Measurements from ENCODE around the gene RUNDC3A.

The RUNDC3A gene

DNA sequence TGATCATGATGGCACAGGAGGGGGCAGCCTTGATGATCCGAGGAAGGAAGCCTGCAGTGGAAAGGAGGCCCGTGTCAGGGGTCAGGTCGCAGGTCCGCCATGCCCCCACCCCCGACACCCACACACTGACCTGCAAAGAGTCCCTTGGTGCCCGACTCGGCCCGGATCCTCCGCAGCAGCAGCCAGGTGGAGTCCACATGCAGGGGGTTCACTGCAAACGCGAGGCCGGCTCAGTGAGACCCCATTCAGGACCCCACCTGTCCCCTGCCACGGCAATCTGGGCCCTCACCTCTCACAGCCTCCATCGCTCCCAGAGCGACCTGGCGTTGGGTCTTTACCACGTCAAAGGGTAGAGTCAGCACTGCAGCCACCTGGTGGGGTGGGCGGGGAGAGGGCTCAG lies 11.7 kb downstream of the RUNDC3A start:
- no peak overlapping the region for H3K27ac ChIP-seq
- H3K4me1 ChIP-seq: peaks cover 11% of the 10 kb centered on the region
- H3K27me3 ChIP-seq (ENCODE audit: control insufficient read depth, insufficient read depth, low read length): no peaks in the 10 kb centered on the region
- TF ChIP-seq, protein P1, sequence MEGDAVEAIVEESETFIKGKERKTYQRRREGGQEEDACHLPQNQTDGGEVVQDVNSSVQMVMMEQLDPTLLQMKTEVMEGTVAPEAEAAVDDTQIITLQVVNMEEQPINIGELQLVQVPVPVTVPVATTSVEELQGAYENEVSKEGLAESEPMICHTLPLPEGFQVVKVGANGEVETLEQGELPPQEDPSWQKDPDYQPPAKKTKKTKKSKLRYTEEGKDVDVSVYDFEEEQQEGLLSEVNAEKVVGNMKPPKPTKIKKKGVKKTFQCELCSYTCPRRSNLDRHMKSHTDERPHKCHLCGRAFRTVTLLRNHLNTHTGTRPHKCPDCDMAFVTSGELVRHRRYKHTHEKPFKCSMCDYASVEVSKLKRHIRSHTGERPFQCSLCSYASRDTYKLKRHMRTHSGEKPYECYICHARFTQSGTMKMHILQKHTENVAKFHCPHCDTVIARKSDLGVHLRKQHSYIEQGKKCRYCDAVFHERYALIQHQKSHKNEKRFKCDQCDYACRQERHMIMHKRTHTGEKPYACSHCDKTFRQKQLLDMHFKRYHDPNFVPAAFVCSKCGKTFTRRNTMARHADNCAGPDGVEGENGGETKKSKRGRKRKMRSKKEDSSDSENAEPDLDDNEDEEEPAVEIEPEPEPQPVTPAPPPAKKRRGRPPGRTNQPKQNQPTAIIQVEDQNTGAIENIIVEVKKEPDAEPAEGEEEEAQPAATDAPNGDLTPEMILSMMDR (IDR thresholded peaks at IDR 0.05): no peak
- peaks cover 9% of the 10 kb centered on the region for H3K79me2 ChIP-seq
- H3K36me3 ChIP-seq (ENCODE audit: control insufficient read depth, insufficient read depth, low read length): no peaks in the 10 kb centered on the region
- no peak overlapping the region for H3K4me2 ChIP-seq (ENCODE audit: low read length)
- H3K4me3 ChIP-seq (ENCODE audit: low read depth, low read length): no peak overlapping the region
- no peak overlapping the region for H2AFZ ChIP-seq
- no peak overlapping the region for H3K9ac ChIP-seq
- no peaks in the 10 kb centered on the region for H3K9me3 ChIP-seq (ENCODE audit: control insufficient read depth, low read length)

DNA sequence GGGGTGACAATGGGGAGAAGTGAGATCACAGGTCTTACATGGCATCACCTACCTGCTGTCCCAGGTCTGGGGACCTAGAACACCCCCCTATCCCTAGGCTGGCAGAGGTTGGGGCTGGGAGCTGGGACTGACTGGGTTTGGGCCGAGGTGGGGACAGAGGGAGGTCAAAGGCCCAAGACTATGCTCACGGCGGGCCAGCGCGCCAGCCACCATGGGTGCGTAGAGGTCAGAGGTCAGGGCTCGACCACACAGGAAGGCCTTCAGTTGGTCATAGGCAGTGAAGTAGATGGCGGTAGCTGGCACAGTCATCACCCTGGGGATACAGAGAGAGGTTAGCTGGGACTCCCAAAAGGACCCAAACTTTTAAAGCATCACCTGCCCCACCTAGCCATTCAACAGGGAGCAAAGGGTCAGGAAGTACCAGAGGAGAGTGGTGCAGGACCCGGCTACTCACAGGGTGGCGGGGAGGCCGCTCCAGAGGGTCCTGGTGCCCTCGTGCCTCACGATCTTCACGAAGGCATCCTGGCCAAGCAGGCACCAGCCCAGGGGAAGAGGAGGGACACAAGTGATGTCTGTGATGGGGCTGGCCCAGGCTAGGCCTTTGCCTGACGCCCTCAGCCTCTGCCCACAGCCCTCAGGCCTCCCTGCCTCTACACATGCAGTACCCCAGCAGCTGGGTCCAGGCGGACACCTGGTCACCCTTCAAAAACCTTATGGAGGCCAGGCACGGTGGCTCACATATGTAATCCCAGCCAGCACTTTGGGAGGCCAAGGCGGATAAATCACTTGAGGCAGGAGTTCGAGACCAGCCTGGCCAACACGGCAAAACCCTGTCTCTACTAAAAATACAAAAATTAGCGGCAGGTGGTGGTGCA lies 13.1 kb downstream of the RUNDC3A start:
- peaks cover 9% of the 10 kb centered on the region for H3K79me2 ChIP-seq
- TF ChIP-seq, protein P1 (IDR thresholded peaks at IDR 0.05): no peak
- no peaks in the 10 kb centered on the region for H3K36me3 ChIP-seq (ENCODE audit: control insufficient read depth, insufficient read depth, low read length)
- H3K4me3 ChIP-seq (ENCODE audit: low read depth, low read length): no peak overlapping the region
- H3K9ac ChIP-seq: no peak overlapping the region
- no peak overlapping the region for H3K4me2 ChIP-seq (ENCODE audit: low read length)
- H3K9me3 ChIP-seq (ENCODE audit: control insufficient read depth, low read length): no peaks in the 10 kb centered on the region
- no peaks in the 10 kb centered on the region for H3K27me3 ChIP-seq (ENCODE audit: control insufficient read depth, insufficient read depth, low read length)
- H2AFZ ChIP-seq: no peak overlapping the region
- peaks cover 9% of the 10 kb centered on the region for H3K4me1 ChIP-seq
- H3K27ac ChIP-seq: no peak overlapping the region

DNA sequence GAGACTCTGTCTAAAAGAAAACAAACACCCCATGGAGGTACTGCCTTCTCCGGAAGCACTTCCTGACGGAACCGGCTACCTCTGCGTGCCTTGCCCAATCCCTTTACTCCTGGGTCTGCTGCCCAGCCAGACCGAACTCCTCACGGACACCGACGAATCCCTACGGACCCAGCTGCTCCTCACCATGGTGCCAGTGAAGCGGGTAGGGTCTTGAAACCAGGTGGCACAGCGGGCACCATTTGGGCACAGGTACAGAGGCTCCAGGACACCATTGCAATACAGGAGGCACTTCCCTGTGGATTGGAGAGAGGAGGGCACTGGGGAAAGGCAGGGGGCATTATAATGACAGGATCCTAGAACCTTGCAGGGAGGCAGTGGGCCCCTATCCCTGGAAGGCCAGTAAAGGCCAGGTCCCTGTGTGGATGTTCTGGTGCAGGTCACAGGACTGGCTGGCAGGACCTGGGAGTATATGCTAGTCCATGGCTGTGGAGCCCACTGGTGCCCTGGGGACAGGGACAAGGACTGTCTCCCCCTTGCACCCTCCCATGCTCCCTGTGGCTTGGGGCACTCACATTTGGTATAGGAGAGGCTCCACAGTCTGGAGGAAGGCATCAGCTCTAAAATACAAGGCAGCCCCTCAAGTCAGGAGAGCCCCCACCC lies 14.0 kb downstream of the RUNDC3A start:
- Histone ChIP-seq H3K27me3 (ENCODE audit: control insufficient read depth, insufficient read depth, low read length) (no peaks in the 10 kb centered on the region), H3K4me3 (ENCODE audit: low read depth, low read length) (no peak overlapping the region), H3K4me1 (peaks cover 9% of the 10 kb centered on the region), H3K79me2 (peaks cover 9% of the 10 kb centered on the region), H3K36me3 (ENCODE audit: control insufficient read depth, insufficient read depth, low read length) (no peaks in the 10 kb centered on the region), H3K27ac (no peak overlapping the region), H3K4me2 (ENCODE audit: low read length) (no peak overlapping the region), H2AFZ (no peak overlapping the region), H3K9me3 (ENCODE audit: control insufficient read depth, low read length) (no peaks in the 10 kb centered on the region), H3K9ac (no peak overlapping the region)
- TF ChIP-seq, protein P1 (IDR thresholded peaks at IDR 0.05): no peak

DNA sequence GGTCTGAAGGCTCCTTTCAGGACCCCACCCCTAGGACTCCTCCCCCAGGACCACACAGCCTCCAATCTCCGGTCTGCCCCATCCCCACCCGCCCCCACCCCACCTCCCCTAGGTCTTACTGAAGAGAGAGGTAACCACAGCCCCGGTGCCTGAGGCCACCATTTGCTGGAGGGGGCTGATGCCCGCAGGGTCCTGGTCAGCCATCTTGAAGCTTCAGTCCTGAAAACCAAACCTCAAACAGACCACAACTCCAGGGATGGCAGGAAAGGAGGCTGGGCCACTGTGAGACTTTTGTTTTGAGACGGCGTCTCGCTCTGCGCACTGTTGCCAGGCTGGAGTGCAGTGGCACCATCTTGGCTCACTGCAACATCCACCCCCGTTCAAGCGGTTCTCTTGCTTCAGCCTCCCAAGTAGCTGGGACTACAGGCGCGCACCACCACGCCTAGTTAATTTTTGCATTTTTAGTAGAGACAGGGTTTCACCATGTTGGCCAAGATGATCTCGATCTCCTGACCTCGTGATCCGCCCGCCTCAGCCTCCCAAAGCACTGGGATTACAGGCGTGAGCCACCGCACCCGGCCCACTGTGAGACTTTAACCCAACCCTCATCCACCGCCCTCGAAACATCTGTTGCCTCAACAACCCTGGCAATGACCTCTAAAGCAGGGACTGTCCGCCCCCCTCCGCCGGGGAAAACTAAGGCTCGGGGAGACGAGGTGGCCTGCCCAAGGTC lies 15.1 kb downstream of the RUNDC3A start:
- Histone ChIP-seq H3K36me3 (ENCODE audit: control insufficient read depth, insufficient read depth, low read length) (no peaks in the 10 kb centered on the region), H3K27ac (peak overlapping the region; percentile 90), H3K9ac (peak overlapping the region; percentile 38), H3K4me3 (ENCODE audit: low read depth, low read length) (peak overlapping the region; percentile 96), H3K27me3 (ENCODE audit: control insufficient read depth, insufficient read depth, low read length) (no peaks in the 10 kb centered on the region), H2AFZ (peak overlapping the region; percentile 78), H3K4me1 (peaks cover 9% of the 10 kb centered on the region), H3K79me2 (peaks cover 9% of the 10 kb centered on the region), H3K4me2 (ENCODE audit: low read length) (peak overlapping the region; percentile 92), H3K9me3 (ENCODE audit: control insufficient read depth, low read length) (no peaks in the 10 kb centered on the region)
- TF ChIP-seq, protein P1 (IDR thresholded peaks at IDR 0.05): no peak
